ENCODE data around the gene SKP1.
A peak's percentile ranks its signal among the peaks of the same experiment; 100 is the strongest.
"Not testable (repeated sequence)": the region's sequence is repeated elsewhere in the genome, so short reads cannot be mapped to it uniquely, and the experiment has no call there.

SKP1 gene

DNA sequence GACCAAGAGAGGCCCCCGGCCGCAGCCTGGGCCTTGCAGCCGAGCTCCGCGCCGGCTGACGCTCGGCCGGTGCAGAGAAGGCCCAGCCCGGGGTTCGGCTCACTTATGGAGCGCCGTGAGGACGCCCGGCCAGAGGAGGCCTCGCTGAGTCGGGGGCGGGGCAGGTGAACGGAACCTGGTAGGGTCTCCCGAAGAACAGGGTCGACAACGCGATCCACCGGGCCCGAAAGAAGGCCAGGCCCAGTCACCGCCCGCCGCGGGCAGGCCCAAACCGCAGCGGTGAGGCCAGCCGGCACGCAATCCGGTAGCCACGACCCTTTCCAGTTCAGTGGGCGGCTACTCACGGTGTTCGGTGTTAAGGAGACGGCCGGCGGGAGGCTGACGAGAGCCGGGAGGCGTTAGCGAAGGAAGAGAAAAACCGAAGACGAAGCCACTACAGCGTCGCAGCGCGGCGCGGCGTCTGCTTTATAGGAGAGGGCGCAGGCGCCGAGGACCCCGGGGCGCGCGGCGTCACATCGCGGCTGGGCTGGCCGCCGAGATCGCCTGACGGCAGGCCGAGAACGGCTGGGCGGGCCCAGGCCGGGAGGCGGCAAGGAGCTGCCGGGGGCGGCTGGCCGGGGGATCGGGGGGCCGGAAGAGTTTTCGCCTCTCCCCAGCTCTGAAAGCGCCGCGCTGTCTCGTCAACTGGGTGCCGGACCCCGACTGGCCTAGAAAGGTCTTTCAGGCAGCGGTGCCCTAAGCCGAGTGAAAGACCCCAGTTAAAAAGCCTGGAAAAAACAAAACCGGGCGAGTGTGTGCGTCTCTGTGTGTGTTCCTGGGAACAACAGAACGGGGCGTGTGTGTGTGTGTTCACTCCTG is at the start of gene SKP1:
Gene SKP1 (minus strand): TSS at position 440 of the 858 bp plus-strand sequence. CDS start 2,928 bp downstream, outside the sequence.
- H3K36me3 Mint-ChIP-seq (ENCODE audit: insufficient read depth) = peaks cover 39% of the 10 kb centered on the region
- H3K9me3 Mint-ChIP-seq = no peaks in the 10 kb centered on the region
- peak; percentile 86 to 89 for DNase-seq (ENCODE audit: low spot score in 2 of 2)
- peaks cover 30% of the 10 kb centered on the region for H3K4me1 Mint-ChIP-seq
- no peaks in the 10 kb centered on the region for H3K27me3 Mint-ChIP-seq
- peak; percentile 83 for ATAC-seq (replicated peaks; ENCODE audit: extremely low read depth, poor library complexity, severe bottlenecking)
- peak within 1 kb of the TSS; percentile 96 for H3K4me3 Mint-ChIP-seq
- H3K27ac Mint-ChIP-seq (ENCODE audit: low read depth) = peak within 1 kb of the TSS; percentile 96

GRCh38 chr5:134225780-134226440 is 49.2 kb upstream of the SKP1 start, which contains the start of gene PPP2CA:
TSS of gene PPP2CA (minus strand) at chr5:134226073. CDS start at chr5:134225861, 212 bp downstream.
- peak; percentile 99 for DNase-seq (ENCODE audit: low spot score in 2 of 2)
- Mint-ChIP-seq H3K36me3 (ENCODE audit: insufficient read depth) (peaks cover 22% of the 10 kb centered on the region), H3K27ac (ENCODE audit: low read depth) (peak within 1 kb of the TSS; percentile 99), H3K9me3 (no peaks in the 10 kb centered on the region), H3K27me3 (no peaks in the 10 kb centered on the region), H3K4me1 (peaks cover 52% of the 10 kb centered on the region), H3K4me3 (peak within 1 kb of the TSS; percentile 99)
- peak; percentile 81 for ATAC-seq (replicated peaks; ENCODE audit: extremely low read depth, poor library complexity, severe bottlenecking)

DNA sequence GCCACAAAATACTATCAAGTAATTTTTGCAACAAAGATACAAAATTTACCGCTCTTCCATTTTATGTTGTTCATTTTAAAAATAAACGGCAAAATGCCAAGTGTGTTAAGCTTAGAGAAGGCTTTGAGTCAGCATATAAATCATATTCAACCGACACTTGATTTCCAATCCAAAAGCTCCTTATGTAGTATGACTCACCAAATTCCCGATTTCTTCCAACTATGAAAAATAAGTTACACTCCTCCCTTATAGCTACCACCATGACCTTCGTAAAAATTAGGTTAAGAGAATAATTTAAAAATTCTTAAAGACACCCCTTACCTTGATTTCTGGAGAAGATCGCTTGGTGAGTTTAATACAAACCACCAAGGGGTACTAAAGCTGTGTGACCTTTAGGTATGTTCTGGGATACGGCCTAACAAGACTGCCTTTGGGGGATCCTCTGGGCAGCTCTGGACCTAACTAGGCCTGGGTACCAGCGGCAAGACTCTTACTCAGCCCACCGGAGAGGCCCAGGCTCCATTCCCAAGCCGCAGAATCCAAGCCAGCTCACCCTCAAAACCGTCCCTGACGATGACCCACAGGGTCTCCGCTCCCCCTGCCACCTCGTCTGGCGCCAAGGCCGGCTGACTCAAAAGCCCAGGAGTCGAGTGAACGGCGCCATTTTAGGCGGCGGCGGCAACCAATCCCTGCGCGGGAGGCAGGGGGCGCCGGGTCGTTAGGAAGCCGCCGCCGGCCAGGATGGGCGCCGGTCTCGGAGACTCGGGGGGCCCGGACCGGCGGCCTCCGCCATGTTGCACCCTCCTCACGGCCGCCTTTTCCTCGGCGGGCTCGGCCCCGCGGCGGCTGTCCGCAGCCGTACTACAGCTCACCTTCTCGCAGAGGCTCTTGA is 48.4 kb upstream of the SKP1 start:
- DNase-seq (ENCODE audit: low spot score in 2 of 2) (peak; percentile 30 to 38), ATAC-seq (replicated peaks; ENCODE audit: extremely low read depth, poor library complexity, severe bottlenecking) (peak; percentile 15)
- Mint-ChIP-seq H3K27ac (ENCODE audit: low read depth) (peak overlapping the region; percentile 99), H3K4me1 (peaks cover 60% of the 10 kb centered on the region), H3K4me3 (peak overlapping the region; percentile 99), H3K27me3 (no peaks in the 10 kb centered on the region), H3K9me3 (no peaks in the 10 kb centered on the region), H3K36me3 (ENCODE audit: insufficient read depth) (peaks cover 27% of the 10 kb centered on the region)

DNA sequence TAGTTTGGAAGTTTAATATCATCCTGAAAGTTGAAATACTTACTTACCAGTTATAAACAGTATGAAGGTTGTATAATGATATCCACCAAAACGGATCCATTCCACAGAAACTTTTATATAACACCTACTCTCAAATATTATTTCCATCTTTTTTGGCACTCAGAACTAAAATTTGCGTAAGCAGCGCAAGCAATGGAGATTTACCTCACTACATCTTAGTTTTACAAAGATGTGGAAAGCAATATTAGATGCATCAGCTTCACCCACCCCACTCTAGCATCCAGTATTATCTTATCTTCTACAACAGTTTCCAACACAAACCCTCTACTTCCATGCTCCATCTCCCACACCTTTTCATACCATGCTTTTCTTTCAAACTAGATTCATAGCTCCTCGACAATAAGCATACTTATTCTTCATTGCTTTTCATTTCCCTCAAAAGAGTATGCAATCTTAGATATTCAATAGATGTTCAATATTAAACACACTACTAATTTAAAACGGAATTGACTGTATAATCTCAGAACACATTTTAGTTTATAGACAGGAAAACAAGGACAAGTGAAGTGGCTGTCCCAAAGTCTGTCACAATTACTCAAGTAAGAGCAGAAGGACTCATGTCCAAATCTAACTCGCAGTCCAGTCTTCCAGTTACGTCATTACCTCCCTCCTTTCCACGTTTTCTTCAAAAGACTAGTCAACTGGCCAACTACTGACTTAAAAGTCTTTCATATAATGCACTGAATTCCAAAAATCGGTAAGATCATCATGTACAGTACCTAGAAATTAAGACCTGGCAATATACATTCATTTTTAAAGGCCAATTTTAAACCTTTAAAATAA is 46.9 kb upstream of the SKP1 start:
- Mint-ChIP-seq H3K27me3 (no peaks in the 10 kb centered on the region), H3K4me3 (peak overlapping the region; percentile 99), H3K36me3 (ENCODE audit: insufficient read depth) (peaks cover 36% of the 10 kb centered on the region), H3K4me1 (peaks cover 75% of the 10 kb centered on the region), H3K27ac (ENCODE audit: low read depth) (peak overlapping the region; percentile 99), H3K9me3 (no peaks in the 10 kb centered on the region)
- no peak for ATAC-seq (replicated peaks; ENCODE audit: extremely low read depth, poor library complexity, severe bottlenecking)
- no peak for DNase-seq (ENCODE audit: low spot score in 2 of 2)

DNA sequence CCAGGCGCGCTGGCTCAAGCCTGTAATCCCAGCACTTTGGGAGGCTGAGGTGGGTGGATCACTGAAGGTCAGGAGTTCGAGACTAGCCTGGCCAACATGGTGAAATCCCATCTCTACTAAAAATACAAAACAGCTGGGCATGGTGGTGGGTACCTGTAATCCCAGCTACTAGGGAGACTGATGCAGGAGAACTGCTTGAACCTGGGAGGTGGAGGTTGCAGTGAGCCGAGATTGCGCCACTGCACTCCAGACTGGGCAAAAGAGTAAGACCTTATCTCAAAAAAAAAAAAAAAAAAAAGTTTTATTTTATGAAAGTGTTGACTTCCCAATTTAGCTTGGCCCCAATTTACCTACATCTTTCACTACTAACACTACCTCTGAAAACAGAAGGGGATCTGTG is 44.9 kb upstream of the SKP1 start:
- H3K27ac Mint-ChIP-seq (ENCODE audit: low read depth) = peak overlapping the region; percentile 36
- H3K9me3 Mint-ChIP-seq; H3K27me3 Mint-ChIP-seq; ATAC-seq (replicated peaks; ENCODE audit: extremely low read depth, poor library complexity, severe bottlenecking); DNase-seq (ENCODE audit: low spot score in 2 of 2): not testable (repeated sequence)
- H3K36me3 Mint-ChIP-seq (ENCODE audit: insufficient read depth) = peaks cover 38% of the 10 kb centered on the region
- H3K4me3 Mint-ChIP-seq = peak overlapping the region; percentile 61
- peaks cover 79% of the 10 kb centered on the region for H3K4me1 Mint-ChIP-seq

GRCh38 chr5:134215757-134216156 is 39.0 kb upstream of the SKP1 start:
- Mint-ChIP-seq H3K27ac (ENCODE audit: low read depth) (no peak overlapping the region), H3K4me3 (no peak overlapping the region), H3K27me3 (no peaks in the 10 kb centered on the region), H3K9me3 (no peaks in the 10 kb centered on the region), H3K36me3 (ENCODE audit: insufficient read depth) (peaks cover 24% of the 10 kb centered on the region), H3K4me1 (peaks cover 75% of the 10 kb centered on the region)
- DNase-seq (ENCODE audit: low spot score in 2 of 2) = no peak
- ATAC-seq (replicated peaks; ENCODE audit: extremely low read depth, poor library complexity, severe bottlenecking) = no peak

GRCh38 chr5:134211263-134212031 is 34.7 kb upstream of the SKP1 start:
- H3K9me3 Mint-ChIP-seq; H3K27me3 Mint-ChIP-seq; H3K36me3 Mint-ChIP-seq (ENCODE audit: insufficient read depth); ATAC-seq (replicated peaks; ENCODE audit: extremely low read depth, poor library complexity, severe bottlenecking); DNase-seq (ENCODE audit: low spot score in 2 of 2); H3K27ac Mint-ChIP-seq (ENCODE audit: low read depth): not testable (repeated sequence)
- H3K4me1 Mint-ChIP-seq = peaks cover 69% of the 10 kb centered on the region
- H3K4me3 Mint-ChIP-seq = peak overlapping the region; percentile 8

DNA sequence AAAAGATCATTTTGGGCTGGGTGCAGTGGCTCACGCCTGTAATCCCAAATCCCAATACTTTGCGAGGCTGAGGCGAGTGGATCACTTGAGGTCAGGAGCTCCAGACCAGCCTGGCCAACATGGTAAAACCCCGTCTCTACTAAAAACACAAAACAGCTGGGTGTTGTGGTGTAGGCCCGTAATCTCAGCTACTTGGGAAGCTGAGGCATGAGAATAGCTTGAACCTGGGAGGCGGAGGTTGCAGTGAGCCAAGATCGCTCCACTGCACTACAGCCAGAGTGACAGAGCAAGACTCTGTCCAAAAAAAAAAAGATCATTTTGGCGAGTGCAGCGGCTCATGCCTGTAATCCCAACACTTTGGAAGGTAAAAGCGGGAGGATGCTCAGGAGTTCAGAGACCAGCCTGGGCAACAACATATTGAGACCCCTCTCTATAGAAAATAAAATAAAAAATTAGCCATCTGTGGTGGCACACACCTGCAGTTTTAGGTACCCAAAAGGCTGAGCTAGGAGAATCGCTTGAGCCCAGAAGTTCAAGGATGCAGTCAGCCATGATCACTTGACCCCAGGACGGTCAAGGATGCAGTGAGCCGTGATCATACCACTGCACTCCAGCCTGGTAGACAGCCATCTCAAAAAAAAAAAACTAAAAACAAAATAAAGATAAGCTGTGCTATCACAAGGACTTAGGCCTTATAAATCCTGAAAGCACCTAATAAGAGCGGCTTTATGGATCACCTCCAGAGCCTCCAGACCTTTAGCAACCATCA is 32.9 kb upstream of the SKP1 start:
- peak overlapping the region; percentile 16 for H3K27ac Mint-ChIP-seq (ENCODE audit: low read depth)
- ATAC-seq (replicated peaks; ENCODE audit: extremely low read depth, poor library complexity, severe bottlenecking) (no peak), DNase-seq (ENCODE audit: low spot score in 2 of 2) (no peak)
- peaks cover 23% of the 10 kb centered on the region for H3K36me3 Mint-ChIP-seq (ENCODE audit: insufficient read depth)
- H3K9me3 Mint-ChIP-seq = no peaks in the 10 kb centered on the region
- peaks cover 64% of the 10 kb centered on the region for H3K4me1 Mint-ChIP-seq
- peak overlapping the region; percentile 45 for H3K4me3 Mint-ChIP-seq
- H3K27me3 Mint-ChIP-seq = no peaks in the 10 kb centered on the region

DNA sequence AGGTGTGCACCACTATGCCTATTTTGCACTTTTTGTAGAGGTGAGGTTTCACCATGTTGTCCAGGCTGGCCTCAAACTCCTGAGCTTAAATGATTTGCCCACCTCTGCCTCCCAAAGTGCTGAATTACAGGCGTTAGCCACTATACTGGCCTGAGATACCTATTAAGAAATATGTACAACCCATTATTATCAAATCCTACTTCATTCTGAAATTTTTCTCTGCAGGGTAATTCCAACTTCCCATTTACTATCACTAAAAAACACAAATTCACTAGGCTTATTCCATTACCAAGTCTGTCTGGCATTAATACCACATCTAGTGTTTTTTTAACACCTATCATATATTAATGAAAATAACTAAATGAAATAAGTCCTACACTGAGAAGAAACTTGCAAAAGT is 30.9 kb upstream of the SKP1 start:
- no peaks in the 10 kb centered on the region for H3K9me3 Mint-ChIP-seq
- peaks cover 51% of the 10 kb centered on the region for H3K4me1 Mint-ChIP-seq
- H3K4me3 Mint-ChIP-seq = no peak overlapping the region
- peaks cover 40% of the 10 kb centered on the region for H3K36me3 Mint-ChIP-seq (ENCODE audit: insufficient read depth)
- DNase-seq (ENCODE audit: low spot score in 2 of 2) (no peak), ATAC-seq (replicated peaks; ENCODE audit: extremely low read depth, poor library complexity, severe bottlenecking) (no peak)
- H3K27ac Mint-ChIP-seq (ENCODE audit: low read depth) = no peak overlapping the region
- no peaks in the 10 kb centered on the region for H3K27me3 Mint-ChIP-seq

DNA sequence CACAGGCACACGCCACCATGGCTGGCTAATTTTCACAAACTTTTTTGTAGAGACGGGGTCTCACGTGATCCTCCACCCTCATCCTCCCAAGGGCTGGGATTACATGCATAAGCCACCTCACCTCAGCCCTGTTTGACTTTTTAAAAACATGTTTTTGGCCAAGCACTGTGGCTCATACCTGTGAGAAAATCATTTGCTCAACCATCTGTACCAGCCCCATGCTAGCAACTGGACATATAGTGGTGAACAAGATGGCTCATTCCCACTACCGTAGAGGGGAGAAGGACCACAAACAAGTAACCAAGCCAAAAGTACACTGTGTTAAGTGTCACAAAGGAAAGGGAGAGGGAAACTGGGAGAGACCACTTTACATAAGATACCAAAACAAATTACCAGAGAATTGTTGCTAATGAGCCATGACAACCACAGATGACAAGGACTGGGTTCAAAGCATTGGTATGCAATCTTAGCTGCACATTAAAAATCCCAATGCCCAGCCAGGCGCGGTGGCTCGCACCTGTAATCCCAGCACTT is 29.9 kb upstream of the SKP1 start:
- no peaks in the 10 kb centered on the region for H3K9me3 Mint-ChIP-seq
- H3K4me1 Mint-ChIP-seq = peaks cover 50% of the 10 kb centered on the region
- H3K4me3 Mint-ChIP-seq = no peak overlapping the region
- DNase-seq (ENCODE audit: low spot score in 2 of 2) (no peak), ATAC-seq (replicated peaks; ENCODE audit: extremely low read depth, poor library complexity, severe bottlenecking) (no peak)
- peak overlapping the region; percentile 3 for H3K27ac Mint-ChIP-seq (ENCODE audit: low read depth)
- peaks cover 50% of the 10 kb centered on the region for H3K36me3 Mint-ChIP-seq (ENCODE audit: insufficient read depth)
- H3K27me3 Mint-ChIP-seq = no peaks in the 10 kb centered on the region
